ENCODE data around the gene EPB41. TPM values are rescaled to one million over a fixed set of nuclear protein-coding genes. Genes with fewer than 3 reads are reported as not detected.
"Not testable (repeated sequence)": the region's sequence is repeated elsewhere in the genome, so short reads cannot be mapped to it uniquely, and the experiment has no call there.

The EPB41 gene
- total RNA-seq, 1 donor from 2014 or later: 109 TPM

- no peak for DNase-seq (ENCODE audit: low spot score)
Observed at GRCh38 chr1:28981210-28981609, 66.8 kb downstream of the EPB41 start.

GRCh38 chr1:28982198-28982597 lies 67.8 kb downstream of the EPB41 start:
- no peak for DNase-seq (ENCODE audit: low spot score)

- no peak for DNase-seq (ENCODE audit: low spot score)
Observed at GRCh38 chr1:28983091-28983490, 68.7 kb downstream of the EPB41 start.

GRCh38 chr1:28983509-28984310 lies 69.3 kb downstream of the EPB41 start:
- no peak for DNase-seq (ENCODE audit: low spot score)

GRCh38 chr1:28984311-28984684 lies 69.9 kb downstream of the EPB41 start:
- DNase-seq (ENCODE audit: low spot score): no peak

- no peak for DNase-seq (ENCODE audit: low spot score)
Observed at GRCh38 chr1:28985427-28985826, 71.1 kb downstream of the EPB41 start.

GRCh38 chr1:28986306-28986910 lies 72.0 kb downstream of the EPB41 start:
- no peak for DNase-seq (ENCODE audit: low spot score)

- DNase-seq (ENCODE audit: low spot score): no peak
Observed at GRCh38 chr1:29002792-29003191, 88.4 kb downstream of the EPB41 start.

GRCh38 chr1:29004288-29004687 lies 89.9 kb downstream of the EPB41 start:
- DNase-seq (ENCODE audit: low spot score): no peak

- no peak for DNase-seq (ENCODE audit: low spot score)
Observed at GRCh38 chr1:29004798-29005197, 90.4 kb downstream of the EPB41 start.

- DNase-seq (ENCODE audit: low spot score): no peak
Observed at GRCh38 chr1:29011775-29012174, 97.4 kb downstream of the EPB41 start.

GRCh38 chr1:29017235-29017634 lies 102.9 kb downstream of the EPB41 start:
- no peak for DNase-seq (ENCODE audit: low spot score)

- no peak for DNase-seq (ENCODE audit: low spot score)
Observed at GRCh38 chr1:29017975-29018712, 103.8 kb downstream of the EPB41 start.

GRCh38 chr1:29022620-29023019 lies 108.3 kb downstream of the EPB41 start:
- no peak for DNase-seq (ENCODE audit: low spot score)

GRCh38 chr1:29029667-29030066 lies 115.3 kb downstream of the EPB41 start:
- no peak for DNase-seq (ENCODE audit: low spot score)

GRCh38 chr1:29032841-29033240 lies 118.5 kb downstream of the EPB41 start:
- no peak for DNase-seq (ENCODE audit: low spot score)

- no peak for DNase-seq (ENCODE audit: low spot score)
Observed at GRCh38 chr1:29033829-29034466, 119.6 kb downstream of the EPB41 start.

GRCh38 chr1:29043274-29043965 lies 129.1 kb downstream of the EPB41 start:
- DNase-seq (ENCODE audit: low spot score): no peak

- DNase-seq (ENCODE audit: low spot score): no peak
Observed at GRCh38 chr1:29044010-29044409, 129.6 kb downstream of the EPB41 start.

- DNase-seq (ENCODE audit: low spot score): not testable (repeated sequence)
Observed at GRCh38 chr1:29045663-29046062, 131.3 kb downstream of the EPB41 start.

GRCh38 chr1:29047142-29047541 lies 132.8 kb downstream of the EPB41 start:
- no peak for DNase-seq (ENCODE audit: low spot score)

GRCh38 chr1:29050166-29050565 lies 135.8 kb downstream of the EPB41 start:
- DNase-seq (ENCODE audit: low spot score): no peak
